Esophagus muscularis mucosa (tissue), 3 donors: ENCODE data around the gene CLEC4D.

Experiments
- CTCF ChIP-seq, 3 experiments: fragments of 200-600 bp in 2 of 3; fragments of 450-650 bp in 1 of 3; sonication (generic) in 2 of 3; IDR thresholded peaks; one replicate each; pipeline ENCODE4 v1.5.1; 2017 to 2019; ENCODE audit warnings: antibody characterized with exemption in 3 of 3, mild to moderate bottlenecking in 2 of 3, moderate library complexity in 1 of 3
- POLR2A ChIP-seq: fragments of 450-650 bp; IDR thresholded peaks from one replicate; pipeline ENCODE4 v1.6.1; 2017; ENCODE audit warnings: antibody characterized with exemption, moderate library complexity, mild to moderate bottlenecking, low read depth

GRCh38 chr12:8501720-8502119 lies 11.6 kb upstream of the CLEC4D start:
- TF ChIP-seq CTCF (IDR thresholded peaks at IDR 0.05) (no peak), POLR2A (no peak)
